HG03060 (cell line): ENCODE measurements around the gene F11.
"Not testable (repeated sequence)": the region's sequence is repeated elsewhere in the genome, so short reads cannot be mapped to it uniquely, and the experiment has no call there.

Experiments
- ATAC-seq: cut with Tn5 transposase; IDR thresholded peaks from one replicate; pipeline ENCODE4 v1.9.1; 2021; ENCODE audit warnings: low read depth, moderate number of reproducible peaks; ENCODE audit not compliant: unreplicated experiment

The F11 gene

GRCh38 chr4:186249785-186250754 is 15.9 kb upstream of the F11 start:
- no peak for ATAC-seq

DNA sequence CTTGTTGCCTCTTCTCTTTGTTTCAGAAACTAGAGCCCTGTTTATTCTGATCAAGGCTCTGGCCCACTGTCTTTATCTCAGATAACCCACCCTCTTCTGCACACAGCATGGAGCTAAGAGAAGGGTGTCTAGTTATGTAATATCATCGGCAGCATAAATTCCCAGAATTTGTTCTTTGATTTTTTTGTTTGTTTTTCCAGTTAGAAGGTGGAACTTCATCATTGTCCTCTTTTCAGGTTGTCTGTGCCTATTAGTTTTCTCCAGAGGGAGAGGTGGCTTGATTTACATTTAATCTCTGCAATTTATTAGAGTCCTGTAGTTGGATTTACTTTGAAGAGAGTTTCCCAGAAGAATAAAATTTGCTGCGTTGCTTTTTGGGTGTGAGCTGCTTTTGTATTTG is 15.2 kb upstream of the F11 start:
- no peak for ATAC-seq

DNA sequence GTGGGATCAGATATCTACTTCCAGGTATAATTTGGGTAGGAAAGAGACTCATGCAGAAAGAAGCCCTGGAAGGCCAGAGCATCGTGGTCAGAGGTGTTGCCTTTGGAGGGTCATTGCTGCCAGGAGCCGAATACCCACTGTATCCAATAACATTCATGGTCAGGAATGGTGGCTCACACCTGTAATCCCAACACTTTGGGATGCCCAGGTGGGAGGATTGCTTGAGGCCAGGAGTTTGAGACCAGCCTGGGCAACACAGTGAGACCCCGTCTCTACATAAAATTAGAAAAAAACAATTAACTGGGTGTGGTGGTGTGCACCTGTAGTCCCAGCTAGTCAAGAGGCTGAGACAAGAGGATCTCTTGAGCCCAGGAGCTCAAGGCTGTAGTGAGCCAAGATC is 10.9 kb upstream of the F11 start:
- no peak for ATAC-seq

DNA sequence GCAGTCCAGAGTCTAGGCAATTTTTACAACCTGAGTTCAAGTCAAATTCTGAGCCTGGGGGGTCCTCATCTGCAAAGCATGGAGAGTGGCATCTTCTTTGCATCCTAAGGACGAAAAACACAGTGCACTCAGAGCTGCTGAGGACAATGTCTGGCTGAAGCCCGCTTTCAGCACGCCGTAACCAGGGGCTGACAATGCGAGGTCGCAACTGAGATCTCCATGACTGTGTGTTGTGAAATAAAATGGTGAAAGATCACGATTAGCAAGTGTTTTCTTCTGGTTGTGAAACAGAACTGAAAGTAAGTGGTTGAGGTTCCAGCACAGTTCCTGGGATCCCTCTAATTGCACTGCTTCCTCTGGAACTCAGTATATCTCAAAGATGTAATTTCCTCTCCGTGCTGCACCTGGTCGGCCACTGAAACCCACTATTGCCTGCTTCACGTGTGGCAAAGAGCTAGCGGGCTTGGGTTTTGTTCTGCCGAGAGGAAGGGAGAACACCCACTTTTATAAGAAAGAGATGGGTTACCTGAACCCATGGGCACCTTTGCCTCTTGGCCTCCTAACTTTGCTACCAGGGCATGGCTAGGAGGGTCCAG is 7.7 kb upstream of the F11 start:
- ATAC-seq = no peak

- ATAC-seq = no peak
Measured at GRCh38 chr4:186260117-186260503, 5.9 kb upstream of the F11 start.

DNA sequence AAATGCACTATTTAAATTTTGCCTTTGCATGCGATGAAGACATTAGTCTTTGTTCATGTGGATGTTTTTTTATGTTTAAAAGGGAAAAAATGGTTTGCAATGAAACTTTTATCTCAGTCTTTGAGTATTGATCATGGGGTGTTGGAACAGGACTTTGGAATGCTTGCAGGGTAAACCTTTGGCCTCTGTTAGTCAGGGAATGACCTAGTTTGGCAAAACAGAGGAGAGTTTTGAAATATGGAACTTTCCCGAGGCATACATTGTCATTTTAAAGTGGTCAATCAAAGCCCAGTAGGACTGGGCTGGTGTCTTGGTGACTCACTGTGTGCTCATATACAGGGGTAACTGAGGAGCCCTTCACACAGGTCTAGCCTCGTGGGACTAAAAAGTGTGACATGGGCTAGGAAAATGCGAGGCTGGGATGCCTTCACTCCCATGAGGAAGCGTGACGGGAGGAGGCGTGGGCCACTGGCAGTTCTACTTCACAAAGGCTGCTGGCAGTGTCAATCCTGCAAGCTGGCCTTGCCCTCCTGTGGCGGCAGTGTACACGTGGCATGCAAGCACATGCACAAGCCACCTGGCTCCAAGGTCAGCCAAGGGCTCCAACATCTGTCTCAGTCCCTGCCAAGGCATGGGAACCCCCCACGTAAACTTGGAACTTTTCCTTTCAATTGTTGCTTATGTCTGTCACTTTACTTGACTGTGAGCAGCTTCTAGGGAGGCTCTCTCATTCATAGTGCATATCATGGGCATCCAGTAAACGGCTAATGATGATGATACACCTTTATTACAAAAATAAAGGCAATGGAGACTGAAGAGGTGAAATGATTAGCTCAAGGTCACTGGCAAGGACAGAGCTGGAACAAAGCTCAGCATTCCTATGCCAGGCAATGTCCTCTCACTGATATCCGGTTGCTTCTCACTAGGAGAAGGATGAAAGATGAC is 5.2 kb upstream of the F11 start:
- no peak for ATAC-seq

GRCh38 chr4:186264660-186265059 is 1.3 kb upstream of the F11 start:
- ATAC-seq = no peak

DNA sequence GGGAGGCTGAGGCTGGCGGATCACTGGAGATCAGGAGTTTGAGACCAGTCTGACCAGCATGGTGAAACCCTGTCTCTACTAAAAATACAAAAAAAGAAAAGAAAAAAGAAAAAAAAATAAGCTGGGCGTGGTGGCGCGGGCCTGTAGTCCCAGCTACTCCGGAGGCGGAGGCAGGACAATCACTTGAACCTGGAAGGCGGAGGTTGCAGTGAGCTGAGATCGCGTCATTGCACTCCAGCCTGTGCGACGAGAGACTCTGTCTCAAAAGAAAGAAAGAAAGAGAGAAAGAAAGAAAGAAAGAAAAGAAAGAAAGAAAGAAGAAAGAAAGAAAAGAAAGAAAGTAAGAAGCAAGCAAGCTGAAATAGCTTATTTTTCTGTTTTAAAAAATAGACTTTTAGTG is 739 bp upstream of the F11 start:
- ATAC-seq = not testable (repeated sequence)

DNA sequence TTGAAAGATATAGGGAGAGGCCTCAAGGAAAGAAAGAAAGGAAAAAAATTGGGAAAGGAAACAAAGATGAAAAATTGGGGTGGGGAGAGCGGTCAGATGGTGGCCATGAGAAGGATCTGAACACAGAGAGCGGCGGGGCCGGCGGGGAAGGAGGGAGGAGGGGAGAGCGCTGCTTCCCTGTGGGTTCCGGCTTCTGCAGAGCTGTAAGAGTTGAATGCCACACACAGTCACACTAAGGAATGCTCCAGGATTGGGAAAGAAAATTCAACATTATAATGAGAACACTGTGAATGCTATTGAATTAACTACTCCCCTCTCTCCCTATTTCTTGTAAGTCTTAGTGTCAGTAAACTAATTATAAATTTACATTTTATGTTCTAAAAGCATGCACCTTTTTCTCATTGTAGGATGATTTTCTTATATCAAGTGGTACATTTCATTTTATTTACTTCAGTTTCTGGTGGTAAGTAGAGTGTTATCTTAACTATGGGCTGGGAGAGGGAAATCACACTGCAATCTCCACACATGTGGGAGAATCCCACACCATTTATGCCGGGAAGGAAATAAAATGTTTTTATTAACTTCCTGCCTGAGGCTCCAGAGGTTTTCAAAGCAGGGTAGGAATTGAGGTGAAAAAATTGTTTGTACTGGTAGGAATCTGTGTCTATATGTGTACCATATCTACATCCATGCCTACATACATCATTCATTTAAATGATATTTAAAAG is 904 bp downstream of the F11 start:
- no peak for ATAC-seq

GRCh38 chr4:186271081-186271678 is 5.2 kb downstream of the F11 start:
- ATAC-seq = no peak

DNA sequence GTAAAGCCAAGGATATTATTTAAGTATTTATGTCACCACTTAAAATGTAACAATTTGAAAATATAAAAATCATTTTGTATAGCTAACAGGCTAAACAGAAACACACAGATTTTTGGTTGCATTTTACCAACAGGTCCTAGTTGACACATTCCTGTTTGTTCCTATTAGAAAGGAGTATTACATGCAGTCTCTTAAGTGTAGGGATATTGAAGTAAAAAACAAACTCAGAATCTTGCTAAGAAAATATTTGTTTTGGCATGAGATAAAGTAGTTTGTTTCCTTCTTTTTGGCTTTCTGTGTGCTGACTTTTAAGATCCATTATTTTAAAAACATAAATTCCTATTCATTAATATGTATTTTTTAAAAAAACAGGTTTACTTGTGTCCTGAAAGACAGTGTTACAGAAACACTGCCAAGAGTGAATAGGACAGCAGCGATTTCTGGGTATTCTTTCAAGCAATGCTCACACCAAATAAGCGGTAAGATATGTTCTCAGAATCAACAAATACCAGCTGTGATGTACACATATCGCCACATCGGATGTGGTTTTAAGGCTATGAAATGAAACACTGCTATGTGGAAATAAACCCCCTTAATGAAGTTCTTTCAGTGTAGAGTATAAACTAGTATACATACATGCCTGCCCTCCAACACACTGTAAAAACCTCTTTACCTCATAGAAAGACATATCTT is 6.9 kb downstream of the F11 start:
- no peak for ATAC-seq

GRCh38 chr4:186273392-186273789 is 7.4 kb downstream of the F11 start:
- not testable (repeated sequence) for ATAC-seq

DNA sequence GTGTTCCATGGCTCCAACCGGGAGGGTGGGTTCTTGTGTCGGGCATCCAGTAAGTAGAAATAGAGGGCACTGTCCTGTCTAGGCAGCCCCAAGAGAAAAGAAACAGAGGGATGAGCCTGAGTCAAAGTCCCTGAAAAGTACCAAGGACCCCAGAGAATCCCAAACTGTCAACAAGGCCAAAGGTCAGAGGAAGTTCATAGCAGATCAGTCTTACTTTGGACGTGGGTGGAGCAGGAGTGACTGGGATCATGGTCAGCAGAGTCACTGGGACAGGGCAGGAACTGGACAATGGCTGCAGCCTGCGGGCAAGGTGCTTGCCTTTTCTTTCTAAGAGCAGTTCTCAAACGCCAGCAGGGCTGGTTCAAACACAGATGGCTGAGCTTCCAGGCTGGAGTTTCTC is 17.3 kb downstream of the F11 start:
- no peak for ATAC-seq

DNA sequence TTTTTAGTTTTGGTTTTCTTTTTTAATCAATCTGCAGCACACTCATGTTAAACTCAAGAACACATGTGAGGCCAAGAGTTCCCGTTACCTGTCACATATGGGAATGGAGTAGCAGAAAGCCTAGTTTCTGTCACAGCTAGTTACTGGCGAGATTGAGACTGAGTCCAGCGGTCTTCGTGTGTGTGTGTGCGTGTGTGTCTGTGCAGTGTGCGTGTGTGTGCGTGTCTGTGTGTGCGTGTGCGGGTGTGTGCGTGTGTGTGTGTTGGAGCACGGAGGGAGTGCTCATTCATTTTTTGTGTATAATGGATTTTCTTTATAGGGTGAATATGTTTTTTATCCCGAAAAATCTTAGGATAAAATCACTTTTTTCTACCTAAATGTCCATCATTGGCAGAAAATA is 19.2 kb downstream of the F11 start:
- ATAC-seq = no peak

- ATAC-seq = no peak
Measured at GRCh38 chr4:186286581-186286980, 20.6 kb downstream of the F11 start.

GRCh38 chr4:186291256-186291890 is 25.4 kb downstream of the F11 start:
- no peak for ATAC-seq

DNA sequence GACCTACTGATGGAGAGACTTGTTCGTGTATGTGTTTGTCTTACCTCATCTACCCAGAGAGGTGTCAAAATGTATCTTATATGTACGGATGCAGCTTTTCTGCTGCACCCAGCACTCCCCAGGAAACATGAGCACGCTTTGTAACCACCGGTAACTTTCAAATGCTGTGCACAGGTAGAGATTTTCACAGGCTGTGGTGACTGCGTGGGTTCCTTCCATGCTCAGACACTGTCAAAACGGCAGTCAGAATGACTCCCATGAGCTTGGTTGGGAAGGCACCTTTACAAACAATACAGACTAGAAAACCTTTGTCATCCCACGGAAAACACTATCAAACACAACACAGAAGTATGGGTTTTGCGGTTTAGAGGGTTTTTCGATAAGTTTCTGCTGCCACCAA is 28.2 kb downstream of the F11 start:
- no peak for ATAC-seq

- ATAC-seq = no peak
Measured at GRCh38 chr4:186296481-186296880, 30.5 kb downstream of the F11 start.
